Left renal cortex interstitium (tissue), 4 donors: ENCODE measurements around the gene MASP1. TPM values are rescaled to one million over a fixed set of nuclear protein-coding genes. Genes with fewer than 3 reads are reported as not detected.

Experiments used
- DNase-seq, 4 donors: peaks; one replicate each; pipeline ENCODE4 v3.0.0-alpha.2; 2013; ENCODE audit warnings: low read depth in 4 of 4, low spot score in 2 of 4, missing footprints in 1 of 4
- polyA plus RNA-seq, 4 donors: library from polyadenylated mRNA; unstranded; fragments of 120-200 nt; gene quantifications; one replicate each; pipeline ENCODE4 v1.2.1, GENCODE V29; 2013; ENCODE audit not compliant: insufficient read length in 4 of 4

The MASP1 gene
- polyA plus RNA-seq, 4 donors: 7.2 to 10.2 (median 8.4) TPM

DNA sequence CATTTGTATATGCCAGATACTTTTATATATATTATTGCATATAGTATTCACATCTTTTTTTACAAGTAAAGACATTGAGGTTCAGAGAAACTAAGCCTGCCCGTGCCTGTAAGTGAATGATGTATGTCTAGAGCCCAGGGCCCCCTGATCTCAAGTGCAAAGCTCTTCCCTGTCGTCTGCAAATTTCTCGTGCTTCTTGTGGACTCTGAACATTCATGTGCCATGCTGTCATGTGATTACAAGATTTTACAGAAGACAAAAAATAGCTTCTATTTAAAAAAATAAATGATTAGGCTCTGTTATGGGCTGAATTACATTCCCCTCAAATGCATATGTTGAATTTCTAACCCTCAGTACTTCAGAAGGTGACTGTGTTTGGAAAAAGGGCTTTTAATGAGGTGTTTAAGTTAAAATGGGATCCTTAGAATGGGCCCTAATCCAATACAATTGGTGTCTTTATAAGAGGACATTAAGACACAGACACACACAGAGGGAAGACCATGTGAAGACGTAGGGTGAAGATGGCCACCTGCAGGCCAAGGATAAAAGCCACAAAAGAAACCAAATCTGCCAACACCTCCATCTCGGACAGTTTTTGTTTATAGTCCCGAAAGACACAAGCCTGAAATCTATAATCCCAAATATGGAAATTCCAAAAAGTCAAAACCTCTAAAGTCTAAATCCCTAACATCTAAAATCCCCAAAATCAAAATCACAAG, 3.9 kb upstream of the MASP1 start:
- no peak for DNase-seq

DNA sequence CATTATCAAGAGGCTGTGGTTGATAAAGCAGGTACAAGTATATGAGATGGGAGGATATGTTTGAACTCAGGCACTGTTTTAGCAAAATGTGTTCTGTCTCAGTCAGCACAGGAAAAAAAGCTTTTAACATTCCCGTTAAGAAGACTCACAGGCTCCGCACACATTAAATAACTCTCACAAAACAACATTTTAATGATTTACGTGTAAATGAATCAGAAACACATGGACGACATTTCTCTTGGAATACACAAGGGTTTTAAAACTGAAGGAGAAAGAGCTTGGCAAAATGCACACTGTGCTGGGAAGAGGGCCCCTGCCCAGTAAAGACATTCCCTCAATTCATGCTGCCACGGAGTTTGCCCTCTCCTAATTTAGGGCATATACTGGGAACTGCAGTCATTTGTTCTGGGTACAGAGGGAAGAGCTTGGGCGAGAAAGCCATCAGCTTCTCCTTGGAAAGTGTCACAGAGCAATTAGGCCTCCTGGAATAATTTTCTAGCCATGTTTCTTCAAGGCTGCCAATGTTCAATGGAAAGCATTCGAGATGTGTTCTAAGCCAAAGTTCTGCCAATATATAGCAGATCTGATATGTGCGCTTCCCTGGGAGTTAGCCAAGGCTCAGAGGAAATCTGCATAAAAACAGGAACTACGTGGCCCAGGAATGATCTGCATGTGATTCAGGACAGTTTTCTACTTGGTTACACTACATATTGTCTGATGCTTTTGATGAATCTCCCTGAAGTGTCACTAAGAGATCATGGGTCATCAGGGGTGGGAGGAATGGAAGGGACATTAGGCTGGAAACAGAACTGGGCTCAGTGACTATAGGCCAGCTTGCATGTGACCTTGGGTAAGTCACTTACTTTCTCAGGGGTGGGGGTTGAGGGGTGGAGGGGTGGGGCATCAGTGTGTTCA, 2.2 kb upstream of the MASP1 start:
- no peak for DNase-seq

DNA sequence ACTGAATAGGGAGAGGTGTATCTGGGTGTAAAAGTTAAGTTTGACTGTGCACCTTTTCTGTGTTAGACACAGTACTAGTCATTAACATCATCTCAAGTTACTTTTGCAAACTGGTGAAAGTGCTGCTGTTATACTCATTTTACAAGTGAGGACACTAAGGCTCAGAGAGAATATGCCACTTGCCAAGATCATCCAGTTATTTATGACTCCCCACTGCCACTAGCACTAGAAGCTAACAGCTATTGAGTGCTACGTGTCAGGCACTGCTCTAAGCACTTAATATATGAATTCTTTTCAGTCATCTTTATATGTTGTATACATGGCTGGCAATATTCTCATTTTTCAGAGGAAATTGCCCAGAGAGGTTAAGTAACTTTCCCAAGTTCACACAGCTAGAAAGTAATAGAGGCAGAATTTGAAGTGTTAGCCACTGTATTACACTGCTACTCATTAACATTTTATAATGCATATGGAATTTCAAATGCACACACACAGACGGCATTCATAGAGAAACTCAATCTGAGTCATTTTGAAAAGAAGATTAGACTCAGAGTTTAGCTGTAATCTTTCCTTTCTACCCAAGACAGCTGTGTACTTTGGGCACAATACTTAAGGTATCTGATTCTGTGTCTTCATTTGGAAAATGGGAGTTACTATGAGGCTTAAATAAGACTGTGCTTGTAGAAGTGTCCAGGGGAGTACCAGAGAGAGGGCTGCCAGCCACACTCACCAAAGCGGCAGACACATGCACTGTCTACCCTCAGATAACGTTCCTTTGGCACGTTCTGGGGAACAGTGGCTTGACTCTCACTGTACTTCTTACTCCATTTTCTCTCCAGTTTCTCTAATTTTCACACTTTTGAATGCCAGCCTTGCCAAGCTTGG, 1.3 kb upstream of the MASP1 start:
- no peak for DNase-seq

DNA sequence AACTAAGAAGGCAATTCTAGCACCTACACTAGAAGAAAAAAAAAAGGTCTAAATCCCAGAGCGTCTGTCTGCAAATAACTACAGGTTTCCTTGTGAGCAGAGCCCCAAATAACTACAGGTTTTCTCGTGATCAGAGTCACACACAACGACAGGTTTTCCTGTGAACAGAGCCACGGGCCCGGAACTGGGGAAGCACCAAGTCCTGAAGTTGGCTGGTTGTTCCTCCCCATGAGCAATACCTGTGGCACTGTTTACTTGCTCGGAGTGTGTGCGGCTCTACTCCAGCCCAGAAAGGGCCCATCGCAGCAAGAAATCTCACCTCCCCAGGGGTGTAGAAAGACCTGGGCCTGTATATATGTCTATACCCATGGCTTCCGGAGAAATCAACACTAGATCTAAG, 644 bp upstream of the MASP1 start:
- DNase-seq: no peak

DNA sequence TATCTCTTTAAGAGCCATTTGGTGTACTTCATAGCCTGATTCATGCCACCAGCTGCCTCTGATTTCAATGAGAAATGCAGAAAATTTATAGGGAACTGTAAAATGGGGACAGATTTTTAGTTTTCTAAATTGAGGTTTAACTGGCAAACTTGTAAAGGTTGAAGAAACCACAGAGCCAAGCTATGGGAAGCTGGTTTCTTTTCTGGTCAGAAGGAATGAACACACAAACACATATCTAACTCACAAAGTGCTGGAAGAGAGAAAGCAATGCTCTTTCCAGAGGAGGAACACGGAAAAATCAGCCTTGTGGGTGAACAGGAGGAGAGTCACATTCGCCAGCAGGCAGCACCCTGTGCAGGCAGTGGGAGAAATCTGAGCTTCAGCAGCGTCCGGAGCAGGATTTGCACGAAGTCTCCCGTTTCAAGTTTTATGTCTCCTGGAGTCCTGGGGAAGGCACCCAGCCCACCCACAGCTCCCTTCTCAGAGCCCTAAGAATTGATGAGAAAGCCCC, 481 bp downstream of the MASP1 start:
- peak in 2 of 4 donors; percentile 13 to 43 for DNase-seq

DNA sequence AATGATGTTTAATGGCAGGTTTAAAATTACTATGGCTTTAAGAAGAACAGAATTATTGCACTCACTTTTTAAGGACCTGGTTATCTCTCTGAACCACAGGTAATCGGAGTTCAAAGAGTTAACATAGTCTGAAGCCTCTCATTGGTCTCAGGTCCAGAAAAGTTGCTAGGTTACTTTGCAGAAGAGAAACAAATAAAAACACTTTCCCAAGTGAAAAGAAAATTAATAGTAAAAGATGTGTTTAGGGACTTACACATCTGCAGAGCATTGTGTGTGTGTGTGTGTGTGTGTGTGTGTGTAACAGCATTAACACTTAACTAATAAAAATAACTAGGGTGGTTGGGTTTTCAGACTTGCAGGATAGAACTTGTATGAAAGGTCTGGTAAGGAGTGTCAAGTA, 1.0 kb downstream of the MASP1 start:
- no peak for DNase-seq

DNA sequence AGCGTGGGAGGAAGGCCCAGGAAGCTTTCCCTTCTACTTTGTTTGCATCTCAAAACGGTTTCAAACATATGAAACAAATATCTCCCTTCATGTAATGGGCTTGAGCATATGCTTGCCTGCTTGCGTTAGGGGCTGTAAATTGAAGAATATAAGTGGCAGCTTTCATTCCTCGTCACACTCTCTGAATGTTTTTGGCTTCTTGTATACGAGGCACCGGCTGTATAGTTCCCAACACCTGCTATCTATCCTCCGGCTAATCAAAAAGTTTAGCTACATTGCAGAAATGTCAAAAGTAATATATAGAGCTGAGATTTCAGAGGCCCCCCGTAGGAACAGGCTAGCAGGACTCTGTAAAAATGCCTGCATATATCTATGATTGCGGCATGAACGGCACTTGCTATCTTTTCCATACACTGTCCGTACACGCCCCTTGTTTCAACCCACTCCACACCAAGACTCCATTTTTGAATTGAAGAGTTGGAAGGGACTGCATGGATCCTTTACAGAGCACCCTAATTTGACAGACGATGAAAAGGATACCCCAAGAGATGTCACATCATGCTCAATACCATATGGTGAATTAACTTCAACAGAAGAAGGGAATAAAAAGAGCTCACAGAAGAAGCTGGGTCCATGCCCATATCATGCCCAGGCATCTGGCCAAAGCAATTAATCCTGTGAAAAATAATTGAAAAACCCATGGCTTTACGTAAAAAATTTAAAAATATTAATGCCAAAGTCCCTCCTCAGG, 2.5 kb downstream of the MASP1 start:
- no peak for DNase-seq

DNA sequence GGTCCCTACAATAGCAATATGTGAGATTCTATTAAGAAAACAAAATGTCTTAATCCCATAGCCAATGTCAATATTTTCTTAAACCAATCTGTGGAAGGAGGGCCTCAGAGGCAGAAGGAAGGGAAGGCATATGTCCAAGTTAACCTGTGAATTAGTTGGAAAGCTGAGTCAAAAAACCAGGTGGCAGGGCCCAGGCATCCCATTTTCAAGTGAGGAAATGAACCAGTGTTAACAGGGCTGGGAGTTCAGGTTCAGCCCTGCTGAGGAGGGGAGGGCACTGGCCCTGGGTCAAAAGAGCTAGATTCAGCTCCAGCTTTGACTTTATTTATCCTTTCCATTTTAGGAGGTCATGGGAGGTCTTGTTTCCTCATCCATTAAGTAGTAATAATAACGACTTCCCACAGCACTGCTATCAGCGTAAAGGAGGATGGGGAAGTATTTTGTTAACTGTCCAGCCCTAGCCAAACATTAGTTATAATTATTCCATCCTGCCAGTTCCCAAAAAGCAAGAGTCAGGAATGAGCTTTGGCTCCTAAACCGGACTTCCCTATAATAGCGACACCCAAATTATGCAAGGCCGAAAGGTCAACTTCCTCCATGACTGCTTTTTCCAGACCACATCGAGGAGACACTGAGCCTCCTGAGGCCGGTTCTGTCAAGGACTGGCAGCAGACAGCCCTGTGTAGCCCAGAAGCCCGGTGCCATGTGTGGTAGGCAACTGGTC, 3.2 kb downstream of the MASP1 start:
- DNase-seq: no peak

DNA sequence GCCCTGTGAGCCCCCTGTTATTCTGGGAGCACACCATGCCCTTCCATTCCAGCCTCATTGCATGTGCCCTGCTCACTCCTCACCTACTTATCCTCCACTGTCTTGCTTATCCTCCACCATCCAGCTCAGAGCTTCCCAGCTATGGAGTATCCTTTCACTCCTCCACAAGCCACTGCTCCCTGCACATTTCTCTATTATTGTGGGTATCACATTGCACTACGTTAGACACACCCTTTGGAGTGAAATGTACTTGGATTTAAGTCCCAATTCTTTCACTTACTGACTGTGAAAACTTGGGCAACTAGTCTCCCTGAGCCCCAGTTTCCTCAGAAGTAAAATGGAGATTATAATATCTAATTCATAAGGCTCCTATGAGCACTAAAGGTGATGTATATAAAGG, 4.3 kb downstream of the MASP1 start:
- DNase-seq: no peak

DNA sequence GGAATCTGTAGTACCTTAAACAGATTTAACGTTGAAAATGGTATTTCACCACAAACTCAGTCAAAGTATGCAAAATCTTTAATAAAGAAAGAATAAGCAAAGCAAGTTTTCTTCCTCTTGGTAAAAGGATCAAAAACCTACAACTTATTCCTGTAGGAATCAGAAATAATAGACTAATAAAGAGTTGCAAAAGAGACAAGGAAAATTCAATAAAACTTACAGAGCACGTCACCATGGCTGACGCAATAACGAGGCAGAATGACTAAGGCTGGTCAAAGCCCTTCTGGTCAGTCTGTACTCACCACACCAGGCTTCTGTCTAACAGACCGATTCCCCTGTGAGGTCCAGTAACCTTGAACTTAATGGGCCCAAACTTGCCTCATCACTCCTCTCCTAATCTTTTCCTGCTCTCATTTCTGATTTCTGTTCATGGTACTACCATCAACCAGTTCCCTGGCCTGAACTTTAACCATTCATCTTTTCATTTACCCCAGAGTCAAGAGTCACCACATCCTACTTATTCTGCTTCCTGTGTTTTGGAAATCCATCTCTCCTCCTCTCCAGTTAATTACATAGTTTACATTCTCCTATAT, 5.0 kb downstream of the MASP1 start:
- DNase-seq: no peak

DNA sequence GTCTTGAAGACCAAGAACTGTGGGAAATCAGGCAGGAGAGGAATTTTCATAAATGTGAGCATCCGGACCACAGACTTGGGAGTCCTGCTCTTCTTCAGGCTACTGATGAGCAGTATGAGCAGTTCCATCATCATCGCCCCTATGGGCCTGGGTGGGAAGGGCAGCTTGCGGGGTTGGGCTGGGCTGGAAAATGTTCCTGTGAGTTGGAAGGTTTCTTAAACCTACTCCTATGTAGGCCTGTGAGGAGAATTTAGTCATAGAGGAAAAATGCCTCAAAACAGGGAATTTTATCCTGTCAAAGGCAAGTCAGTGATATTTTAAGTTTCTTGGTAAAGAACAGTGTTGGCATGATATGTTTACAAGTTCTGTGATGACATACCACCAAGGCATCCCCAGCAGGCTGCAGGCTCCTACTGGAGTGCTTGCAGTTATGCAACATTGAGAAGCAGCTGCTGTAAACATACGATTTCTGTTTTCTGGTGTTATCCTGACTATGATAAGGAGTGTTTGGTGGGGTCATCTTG, 10.3 kb downstream of the MASP1 start:
- no peak for DNase-seq

DNA sequence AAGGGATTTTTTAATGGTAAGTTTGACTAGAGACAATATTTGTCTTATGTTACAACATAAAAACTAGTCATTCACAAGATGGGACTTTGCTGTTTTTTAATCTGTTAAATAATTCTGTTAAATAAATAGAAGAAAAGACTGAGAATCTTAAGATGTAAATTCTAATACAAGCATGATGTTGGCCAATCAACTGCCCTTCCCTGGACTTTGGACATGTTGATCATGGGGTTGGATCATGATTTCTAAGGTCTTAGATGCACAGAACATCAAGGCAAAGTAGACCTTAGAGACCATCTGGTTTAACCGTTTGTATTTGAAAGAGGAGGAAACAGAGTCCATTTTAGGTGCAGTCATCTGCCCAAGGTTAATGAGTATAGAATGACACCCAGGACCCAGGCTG, 10.9 kb downstream of the MASP1 start:
- DNase-seq: no peak

DNA sequence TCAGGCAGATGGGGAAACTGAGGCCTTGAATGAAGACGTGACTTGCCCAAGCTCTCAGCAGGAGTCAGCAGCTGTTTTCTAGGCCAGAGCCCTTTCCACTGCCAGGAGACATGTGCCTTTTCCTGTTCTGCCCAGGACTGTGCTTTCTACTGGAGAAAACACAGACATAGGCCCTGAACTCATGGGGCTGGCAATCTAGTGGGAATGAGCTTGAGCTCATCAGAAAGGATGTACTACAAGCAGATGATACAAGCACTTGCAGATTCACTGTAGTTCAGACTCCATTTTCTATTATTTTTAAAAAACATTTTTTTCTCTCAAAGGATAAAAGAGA, 14.4 kb downstream of the MASP1 start:
- DNase-seq: no peak

DNA sequence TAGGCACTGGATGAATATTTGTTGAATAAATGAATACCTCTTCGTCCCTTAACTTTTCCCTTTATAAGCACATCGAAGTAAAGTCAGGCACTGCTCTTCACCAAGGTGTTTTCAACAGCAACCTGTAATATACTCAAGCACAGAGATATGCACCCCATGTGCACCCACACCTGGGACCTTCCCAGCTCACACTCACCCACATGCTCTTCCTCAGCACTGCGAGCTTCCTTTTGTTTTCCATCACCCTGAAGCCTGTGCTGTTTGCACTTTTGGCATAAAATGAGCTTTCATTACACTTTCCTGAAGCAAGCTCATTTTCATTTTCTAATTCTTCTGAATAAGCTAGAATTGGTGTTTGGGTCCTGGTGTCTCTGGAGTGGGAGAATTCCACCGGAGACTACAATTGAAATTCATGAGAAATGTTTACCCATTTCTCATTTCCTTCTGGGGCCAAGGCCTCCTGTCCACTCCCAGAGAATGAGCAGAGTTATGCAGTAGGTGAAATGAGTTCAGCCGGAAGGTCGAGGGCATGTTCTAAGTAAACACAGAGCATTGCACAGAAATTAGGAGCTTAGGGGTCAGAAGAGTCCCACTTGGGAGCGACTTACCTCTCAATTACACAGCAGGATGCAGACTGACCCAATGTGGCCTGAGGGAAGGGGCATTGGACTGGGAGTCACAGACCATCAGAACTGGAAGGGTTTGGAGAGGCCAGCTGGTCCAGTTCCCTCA, 15.0 kb downstream of the MASP1 start:
- DNase-seq: no peak

DNA sequence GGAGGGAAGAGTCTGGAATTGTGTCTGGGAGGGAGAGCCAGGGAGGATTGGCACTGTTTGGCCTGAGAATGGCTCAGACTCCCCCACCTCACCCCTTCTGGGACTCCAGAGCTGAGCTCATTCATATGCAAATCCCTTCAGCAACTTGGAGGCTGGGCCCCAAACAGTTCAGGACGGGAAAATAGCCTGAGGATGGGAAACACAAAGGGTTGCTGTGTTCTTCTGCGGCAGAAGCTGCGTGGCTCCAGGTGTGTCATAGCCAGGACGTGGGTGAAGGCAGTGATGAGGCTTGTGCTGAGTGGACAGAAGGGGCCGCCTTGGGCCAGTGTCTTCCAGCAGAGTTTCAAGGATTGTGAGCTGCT, 16.6 kb downstream of the MASP1 start:
- DNase-seq: no peak

DNA sequence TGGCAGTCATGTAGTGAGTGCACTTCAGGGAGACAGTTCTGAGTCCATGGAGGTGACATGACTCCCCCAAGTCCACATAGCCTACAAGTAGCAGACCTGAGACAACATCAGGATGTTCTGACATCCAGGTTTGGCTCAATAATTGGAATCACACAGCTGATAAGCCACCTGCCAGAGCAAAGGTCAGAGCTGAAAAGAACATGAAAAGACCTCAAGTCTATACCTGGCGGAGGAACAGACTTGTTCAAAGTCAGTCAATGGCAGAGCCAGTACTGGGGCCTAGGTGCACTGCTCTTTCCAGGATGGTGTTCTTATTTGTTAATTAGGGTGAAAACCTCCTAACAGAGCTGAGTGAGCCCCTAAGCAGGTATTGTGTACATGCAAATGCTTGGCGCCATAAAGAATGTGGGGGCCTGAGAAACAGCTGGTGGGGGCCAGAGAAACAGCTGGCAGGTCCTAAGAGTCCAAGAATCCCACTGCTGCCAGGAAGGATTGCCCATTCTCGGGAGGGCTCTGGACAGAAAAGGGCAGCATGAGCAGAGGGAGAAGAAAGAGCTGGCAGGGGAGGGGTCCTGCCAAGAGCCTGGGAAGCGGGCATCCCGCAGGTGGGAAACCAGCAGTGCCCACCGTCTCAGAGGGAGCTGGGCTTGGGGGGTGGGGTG, 17.1 kb downstream of the MASP1 start:
- no peak for DNase-seq

DNA sequence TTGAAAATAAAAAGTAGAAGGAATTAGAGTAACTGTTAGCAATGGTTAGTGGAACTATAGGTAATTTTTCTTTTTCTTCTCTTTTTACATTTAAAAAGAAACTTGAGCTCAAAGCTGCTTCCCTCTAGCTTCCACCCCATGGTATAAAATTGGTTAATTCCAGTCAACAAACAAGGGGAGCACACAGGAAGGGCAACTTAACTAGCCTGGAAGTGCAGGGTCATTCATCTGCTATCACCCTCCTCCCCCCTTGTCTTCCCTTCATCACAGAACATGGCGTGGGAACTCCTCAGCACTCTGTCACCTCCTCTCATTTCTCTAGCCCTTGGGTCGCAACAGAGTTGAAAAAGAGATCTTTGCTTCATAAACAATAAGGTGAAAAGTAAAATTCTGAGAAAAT, 20.0 kb downstream of the MASP1 start:
- no peak for DNase-seq

DNA sequence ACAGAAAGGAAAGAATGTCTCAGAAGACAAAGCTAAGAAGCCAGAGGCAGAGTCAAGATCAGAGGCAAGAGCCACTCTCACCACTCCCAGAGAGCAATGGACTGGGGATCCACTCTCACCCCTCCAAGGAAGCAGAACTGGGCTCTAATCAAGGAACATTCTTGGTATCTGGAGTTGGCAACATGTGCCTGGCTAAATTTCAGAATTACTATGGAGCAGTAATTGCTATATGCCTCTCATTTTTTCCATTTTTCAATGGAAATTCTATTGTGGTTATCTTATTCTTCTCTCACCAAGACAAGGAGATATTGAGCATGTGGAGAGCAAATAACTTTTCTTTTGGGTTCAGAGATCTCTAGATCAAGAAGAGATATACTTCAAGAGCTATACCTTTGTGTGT, 22.1 kb downstream of the MASP1 start:
- no peak for DNase-seq
